ENCODE measurements around the gene PHC3. TPM values are rescaled to one million over a fixed set of nuclear protein-coding genes. Genes with fewer than 3 reads are reported as not detected.

Gene PHC3
- polyA plus RNA-seq, 2 of the 4 experiments (the other 2 are of a cell fraction), result 10.8 to 49.1 TPM

DNA sequence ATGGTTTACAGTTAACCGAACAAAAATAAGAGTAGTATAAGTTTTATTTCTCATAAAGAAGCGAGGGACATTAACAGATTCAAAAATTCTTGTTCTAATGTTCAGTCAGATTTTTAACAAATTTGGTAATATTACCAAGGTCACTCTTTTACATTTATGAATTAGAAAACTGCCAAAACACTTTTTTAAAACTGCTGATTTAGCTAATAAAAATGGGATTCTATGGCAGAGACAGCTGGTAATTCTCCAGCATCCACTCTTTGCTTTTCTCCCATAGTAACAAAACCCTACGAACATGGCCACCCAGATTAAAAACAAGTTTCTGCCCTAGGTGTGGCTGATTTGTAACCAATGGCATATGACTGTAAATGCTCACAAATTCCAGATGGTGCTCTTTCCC is 72.6 kb downstream of the PHC3 start:
- TF ChIP-seq TP53 (CRISPR knock-in tag; IDR thresholded peaks at IDR 0.05) (no peak), JUNB (IDR thresholded peaks at IDR 0.05) (no peak), MAFK (IDR thresholded peaks at IDR 0.05; ENCODE audit: partially characterized antibody) (peak; percentile 86)
- WGBS (ENCODE audit: missing lambda C conversion rate), result 95% methylated on average over 3 of the region's 3 CpGs
- FAIRE-seq, result no peak
- Histone ChIP-seq H3K9me3 (no peaks in the 10 kb centered on the region), H3K27ac (no peak overlapping the region), H3K4me1 (no peaks in the 10 kb centered on the region), H3K4me2 (no peak overlapping the region), H3K4me3 (no peak overlapping the region)
- no peak for ATAC-seq
- DNase-seq (ENCODE audit: low read depth in 1 of 2, low spot score in 1 of 2), result no peak
- CTCF ChIA-PET, result interaction anchor here (0.8 kb wide), 1 partner anchor 8 kb away, joined by 3 read pairs; no protein-coding TSS in a partner anchor
- POLR2A ChIA-PET, result no interaction called here

DNA sequence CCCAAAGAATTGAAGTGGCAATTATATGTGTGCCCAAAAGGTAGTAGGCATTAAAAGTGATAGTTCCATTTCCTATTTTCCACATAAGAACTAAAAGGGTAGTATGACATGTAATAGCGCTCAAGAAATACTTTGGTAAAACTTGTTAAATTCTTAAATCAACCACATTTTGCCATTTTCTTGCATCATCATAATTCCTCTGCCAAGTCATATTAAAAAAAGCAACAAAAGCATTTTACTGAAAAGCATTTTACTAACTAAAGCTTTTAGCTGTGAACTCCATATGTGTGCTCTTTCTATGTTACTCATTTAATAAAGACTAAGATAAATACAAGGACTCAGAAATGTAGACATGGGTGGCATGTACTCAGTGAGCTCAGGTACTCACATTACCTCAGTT is 73.6 kb downstream of the PHC3 start:
- ATAC-seq (no peak), FAIRE-seq (no peak), DNase-seq (ENCODE audit: low read depth in 1 of 2, low spot score in 1 of 2) (no peak)
- ChIA-PET POLR2A (no interaction called here), CTCF (no interaction called here)
- Histone ChIP-seq H3K9me3 (no peaks in the 10 kb centered on the region), H3K4me2 (no peak overlapping the region), H3K4me3 (no peak overlapping the region), H3K4me1 (no peaks in the 10 kb centered on the region), H3K27ac (no peak overlapping the region)
- 96% methylated on average over 1 of the region's 1 CpG for WGBS (ENCODE audit: missing lambda C conversion rate)
- TF ChIP-seq NPAS2 (CRISPR knock-in tag; IDR thresholded peaks at IDR 0.05; ENCODE audit: borderline replicate concordance), result no peak
- TF ChIP-seq, protein P1, sequence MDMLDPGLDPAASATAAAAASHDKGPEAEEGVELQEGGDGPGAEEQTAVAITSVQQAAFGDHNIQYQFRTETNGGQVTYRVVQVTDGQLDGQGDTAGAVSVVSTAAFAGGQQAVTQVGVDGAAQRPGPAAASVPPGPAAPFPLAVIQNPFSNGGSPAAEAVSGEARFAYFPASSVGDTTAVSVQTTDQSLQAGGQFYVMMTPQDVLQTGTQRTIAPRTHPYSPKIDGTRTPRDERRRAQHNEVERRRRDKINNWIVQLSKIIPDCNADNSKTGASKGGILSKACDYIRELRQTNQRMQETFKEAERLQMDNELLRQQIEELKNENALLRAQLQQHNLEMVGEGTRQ (IDR thresholded peaks at IDR 0.05), result no peak
- no peak for TF ChIP-seq SREBF2 (IDR thresholded peaks at IDR 0.05)
- no peak for TF ChIP-seq CHD2 (IDR thresholded peaks at IDR 0.05; ENCODE audit: low read length, partially characterized antibody)
- no peak for TF ChIP-seq CEBPB (IDR thresholded peaks at IDR 0.05)
- TF ChIP-seq HDAC2 (IDR thresholded peaks at IDR 0.05), result no peak
- TF ChIP-seq FOSL2 (IDR thresholded peaks at IDR 0.05), result no peak
- TF ChIP-seq FOSL2 (CRISPR knock-in tag; IDR thresholded peaks at IDR 0.05), result no peak
- TF ChIP-seq SMC3 (IDR thresholded peaks at IDR 0.05), result no peak
- TF ChIP-seq RCOR1 (IDR thresholded peaks at IDR 0.05; ENCODE audit: low read depth, low read length), result no peak
- no peak for TF ChIP-seq EP300 (IDR thresholded peaks at IDR 0.05)
- TF ChIP-seq, protein P2, sequence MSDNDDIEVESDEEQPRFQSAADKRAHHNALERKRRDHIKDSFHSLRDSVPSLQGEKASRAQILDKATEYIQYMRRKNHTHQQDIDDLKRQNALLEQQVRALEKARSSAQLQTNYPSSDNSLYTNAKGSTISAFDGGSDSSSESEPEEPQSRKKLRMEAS (IDR thresholded peaks at IDR 0.05), result no peak
- no peak for TF ChIP-seq EHF (CRISPR knock-in tag; IDR thresholded peaks at IDR 0.05)

DNA sequence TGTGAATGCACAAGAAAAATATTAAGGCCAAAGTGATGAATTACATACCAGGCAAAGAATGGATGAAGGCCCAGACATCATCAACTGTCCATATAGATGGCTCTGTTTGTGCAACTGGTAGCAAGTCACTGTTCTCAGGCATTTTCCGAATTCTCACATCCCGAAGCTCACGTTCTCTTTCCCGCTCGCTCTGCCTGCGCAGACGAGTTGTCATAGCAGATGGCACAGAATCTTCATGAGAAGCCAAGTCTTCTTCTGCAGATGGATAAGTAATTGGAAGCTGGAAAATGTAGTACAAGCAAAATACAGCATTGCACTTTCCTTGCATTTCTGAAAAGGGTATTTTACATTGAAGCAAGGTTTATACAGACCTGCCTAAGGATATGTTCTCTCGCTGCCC is 79.1 kb downstream of the PHC3 start:
- ChIA-PET CTCF (interaction anchor here (1.6 kb wide), 1 partner anchor 11 kb away, joined by 3 read pairs; no protein-coding TSS in a partner anchor), POLR2A (no interaction called here)
- no peak overlapping the region for H3K27ac ChIP-seq
- FAIRE-seq (no peak), DNase-seq (ENCODE audit: low read depth in 1 of 2, low spot score in 1 of 2) (no peak), ATAC-seq (no peak)
- H3K4me1 ChIP-seq, result no peaks in the 10 kb centered on the region
- TF ChIP-seq CBX2 (IDR thresholded peaks at IDR 0.05; ENCODE audit: borderline replicate concordance, low read depth), result no peak
- TF ChIP-seq HEYL (CRISPR knock-in tag; IDR thresholded peaks at IDR 0.05), result no peak
- TF ChIP-seq RFX5 (IDR thresholded peaks at IDR 0.05), result no peak
- TF ChIP-seq EHMT2 (IDR thresholded peaks at IDR 0.05; ENCODE audit: low read depth), result no peak
- TF ChIP-seq HOXB13 (CRISPR knock-in tag; IDR thresholded peaks at IDR 0.05; ENCODE audit: low read depth), result no peak
- no peak for TF ChIP-seq ZNF302 (CRISPR knock-in tag; IDR thresholded peaks at IDR 0.05)
- no peak for TF ChIP-seq HOXB5 (CRISPR knock-in tag; IDR thresholded peaks at IDR 0.05)
- TF ChIP-seq, protein P3, sequence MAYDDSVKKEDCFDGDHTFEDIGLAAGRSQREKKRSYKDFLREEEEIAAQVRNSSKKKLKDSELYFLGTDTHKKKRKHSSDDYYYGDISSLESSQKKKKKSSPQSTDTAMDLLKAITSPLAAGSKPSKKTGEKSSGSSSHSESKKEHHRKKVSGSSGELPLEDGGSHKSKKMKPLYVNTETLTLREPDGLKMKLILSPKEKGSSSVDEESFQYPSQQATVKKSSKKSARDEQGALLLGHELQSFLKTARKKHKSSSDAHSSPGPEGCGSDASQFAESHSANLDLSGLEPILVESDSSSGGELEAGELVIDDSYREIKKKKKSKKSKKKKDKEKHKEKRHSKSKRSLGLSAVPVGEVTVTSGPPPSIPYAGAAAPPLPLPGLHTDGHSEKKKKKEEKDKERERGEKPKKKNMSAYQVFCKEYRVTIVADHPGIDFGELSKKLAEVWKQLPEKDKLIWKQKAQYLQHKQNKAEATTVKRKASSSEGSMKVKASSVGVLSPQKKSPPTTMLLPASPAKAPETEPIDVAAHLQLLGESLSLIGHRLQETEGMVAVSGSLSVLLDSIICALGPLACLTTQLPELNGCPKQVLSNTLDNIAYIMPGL (CRISPR knock-in tag; IDR thresholded peaks at IDR 0.05; ENCODE audit: borderline replicate concordance), result no peak
- TF ChIP-seq TP53 (CRISPR knock-in tag; IDR thresholded peaks at IDR 0.05), result no peak
- TF ChIP-seq PHF8 (IDR thresholded peaks at IDR 0.05; ENCODE audit: borderline replicate concordance, low read depth), result no peak
- no peak for TF ChIP-seq EHF (CRISPR knock-in tag; IDR thresholded peaks at IDR 0.05)
- no peak for TF ChIP-seq GATA3 (IDR thresholded peaks at IDR 0.05; ENCODE audit: borderline replicate concordance)
- TF ChIP-seq KDM5A (IDR thresholded peaks at IDR 0.05), result no peak
- no peak for TF ChIP-seq SMC3 (IDR thresholded peaks at IDR 0.05)
- TF ChIP-seq RCOR1 (IDR thresholded peaks at IDR 0.05; ENCODE audit: low read depth, low read length), result no peak
- TF ChIP-seq KDM1A (IDR thresholded peaks at IDR 0.05; ENCODE audit: low read depth), result no peak
- no peaks in the 10 kb centered on the region for H3K9me3 ChIP-seq
- H3K4me3 ChIP-seq, result no peak overlapping the region
- WGBS (ENCODE audit: missing lambda C conversion rate), result 97% methylated on average over 8 of the region's 8 CpGs
- H3K4me2 ChIP-seq, result no peak overlapping the region

Measured in A549 (cell line).